PC-9 (cell line): ENCODE results near the gene EXTL1. TPM values are rescaled to one million over a fixed set of nuclear protein-coding genes. Genes with fewer than 3 reads are reported as not detected.

ENCODE experiments used
- BruUV-seq: library from RNA; stranded (reverse); fragments of 400-500 nt; replicated peaks from 2 replicates; lab custom pipeline; 2021; lab: Mats Ljungman, UMichigan
- CTCF ChIA-PET: fragments of 300-600 bp; sonication (Branson Sonifier 250); formaldehyde crosslinking; loops from one replicate; lab custom pipeline; 2022; ENCODE audit warnings: antibody characterized with exemption; lab: Charles Lee
- POLR2A ChIA-PET: fragments of 300-600 bp; sonication (Branson Sonifier 250); formaldehyde crosslinking; loops from one replicate; lab custom pipeline; 2022; ENCODE audit warnings: antibody characterized with exemption; ENCODE audit not compliant: unreplicated experiment; lab: Charles Lee
- DNase-seq, 2 experiments: peaks; one replicate each; pipeline versions ENCODE4 v3.0.0 to v3.0.0-alpha.2; 2015 to 2022; ENCODE audit warnings: mixed read lengths in 1 of 2
- H2AFZ ChIP-seq: fragments of 200-600 bp; sonication (generic); 2 replicates; pipeline ENCODE4 v1.8.1; 2017; ENCODE audit warnings: antibody characterized with exemption
- H3F3A ChIP-seq: fragments of 200-600 bp; sonication (generic); 2 replicates; pipeline ENCODE4 v1.8.1; 2017; ENCODE audit warnings: antibody characterized with exemption, mild to moderate bottlenecking, low read depth; ENCODE audit not compliant: insufficient read depth
- H3K27ac ChIP-seq: fragments of 200-600 bp; sonication (generic); 2 replicates; pipeline ENCODE4 v1.6.1; 2016; ENCODE audit warnings: mixed run types
- H3K27me3 ChIP-seq: fragments of 200-600 bp; sonication (generic); 2 replicates; pipeline ENCODE4 v1.6.1; 2016; ENCODE audit warnings: low read depth, mixed run types; ENCODE audit not compliant: insufficient read depth
- H3K36me3 ChIP-seq: fragments of 200-600 bp; sonication (generic); 2 replicates; pipeline ENCODE4 v1.6.1; 2016; ENCODE audit warnings: low read depth, mixed run types
- H3K4me1 ChIP-seq: fragments of 200-600 bp; sonication (generic); replicated peaks from 2 replicates; pipeline ENCODE4 v1.6.1; 2016; ENCODE audit warnings: mixed run types; ENCODE audit not compliant: insufficient read depth
- H3K4me2 ChIP-seq: fragments of 200-600 bp; sonication (generic); 2 replicates; pipeline ENCODE4 v1.6.1; 2017; ENCODE audit warnings: mixed run types
- H3K4me3 ChIP-seq: fragments of 200-600 bp; sonication (generic); 2 replicates; pipeline ENCODE4 v1.6.1; 2016; ENCODE audit warnings: mixed run types
- H3K79me2 ChIP-seq: fragments of 200-600 bp; sonication (generic); 2 replicates; pipeline ENCODE4 v1.6.1; 2017; ENCODE audit warnings: low read depth, mixed run types
- H3K9me2 ChIP-seq: fragments of 200-600 bp; sonication (generic); 2 replicates; pipeline ENCODE4 v1.8.1; 2017; ENCODE audit warnings: mild to moderate bottlenecking; ENCODE audit not compliant: insufficient read depth
- H3K9me3 ChIP-seq: fragments of 200-600 bp; sonication (generic); 2 replicates; pipeline ENCODE4 v1.8.1; 2016; ENCODE audit warnings: low read depth; ENCODE audit not compliant: insufficient read depth
- H4K20me1 ChIP-seq: fragments of 200-600 bp; sonication (generic); 2 replicates; pipeline ENCODE4 v1.8.1; 2017; ENCODE audit not compliant: insufficient read depth
- CTCF ChIP-seq: fragments of 200-600 bp; sonication (generic); conservative IDR thresholded peaks from 2 replicates; pipeline ENCODE4 v1.6.1; 2017; ENCODE audit warnings: mixed run types, antibody characterized with exemption, mild to moderate bottlenecking, moderate library complexity
- EZH2 ChIP-seq: fragments of 200-600 bp; sonication (generic); IDR thresholded peaks from 2 replicates; pipeline ENCODE4 v1.8.0; 2017; ENCODE audit warnings: antibody characterized with exemption, low read depth
- intact Hi-C: fragments of 100-400 bp; cut with micrococcal nuclease; formaldehyde crosslinking; loops from one replicate; pipeline ENCODE4 v1.10.0; 2022; ENCODE audit not compliant: unreplicated experiment
- total RNA-seq: library from RNA; stranded (reverse); gene quantifications from 2 replicates; pipeline ENCODE4 v1.2.3, GENCODE V29; 2021

The EXTL1 gene
- total RNA-seq, 1 experiment from 2014 or later, result 0.13 TPM

GRCh38 chr1:25991937-25992688 is 29.5 kb upstream of the EXTL1 start:
- no peak for TF ChIP-seq EZH2
- TF ChIP-seq CTCF, result no peak
- CTCF ChIA-PET, result no interaction called here
- no peak for DNase-seq
- H3K9me3 ChIP-seq, result no peaks in the 10 kb centered on the region
- peaks cover 6% of the 10 kb centered on the region for H3K4me1 ChIP-seq
- H3K36me3 ChIP-seq, result no peaks in the 10 kb centered on the region
- H3K27ac ChIP-seq, result no peak overlapping the region
- no peaks in the 10 kb centered on the region for H3K27me3 ChIP-seq
- BruUV-seq, result no TSS peak
- H4K20me1 ChIP-seq, result no peaks in the 10 kb centered on the region
- intact Hi-C loops, result no loop called here
- H3K4me2 ChIP-seq, result no peak overlapping the region
- POLR2A ChIA-PET, result no interaction called here
- no peak overlapping the region for H3K4me3 ChIP-seq
- no peaks in the 10 kb centered on the region for H3K79me2 ChIP-seq
- no peak overlapping the region for H2AFZ ChIP-seq
- peaks cover 4% of the 10 kb centered on the region; the same call in 1 of the 2 replicates for H3F3A ChIP-seq
- no peaks in the 10 kb centered on the region for H3K9me2 ChIP-seq

GRCh38 chr1:25992689-25993171 is 28.8 kb upstream of the EXTL1 start:
- Histone ChIP-seq H3K4me3 (no peak overlapping the region), H3K36me3 (no peaks in the 10 kb centered on the region), H3K27me3 (no peaks in the 10 kb centered on the region), H3K9me3 (no peaks in the 10 kb centered on the region), H4K20me1 (no peaks in the 10 kb centered on the region), H3K79me2 (no peaks in the 10 kb centered on the region), H3K9me2 (no peaks in the 10 kb centered on the region), H3K4me2 (no peak overlapping the region), H3F3A (peaks cover 7% of the 10 kb centered on the region; the same call in 1 of the 2 replicates), H3K27ac (no peak overlapping the region), H3K4me1 (peaks cover 8% of the 10 kb centered on the region), H2AFZ (no peak overlapping the region)
- TF ChIP-seq EZH2, result no peak
- no peak for TF ChIP-seq CTCF
- no TSS peak for BruUV-seq
- ChIA-PET POLR2A (no interaction called here), CTCF (no interaction called here)
- intact Hi-C loops, result no loop called here
- no peak for DNase-seq

- no peak overlapping the region for H3K4me2 ChIP-seq
- H2AFZ ChIP-seq, result no peak overlapping the region
- CTCF ChIA-PET, result no interaction called here
- H4K20me1 ChIP-seq, result no peaks in the 10 kb centered on the region
- H3K36me3 ChIP-seq, result no peaks in the 10 kb centered on the region
- no peaks in the 10 kb centered on the region for H3K9me2 ChIP-seq
- BruUV-seq, result no TSS peak
- peaks cover 7% of the 10 kb centered on the region; the same call in 1 of the 2 replicates for H3F3A ChIP-seq
- TF ChIP-seq EZH2, result no peak
- TF ChIP-seq CTCF, result no peak
- intact Hi-C loops, result no loop called here
- peaks cover 9% of the 10 kb centered on the region for H3K4me1 ChIP-seq
- H3K4me3 ChIP-seq, result no peak overlapping the region
- POLR2A ChIA-PET, result interaction anchor here (0.6 kb wide), 1 partner anchor 457 kb away, joined by 9 read pairs; no protein-coding TSS in a partner anchor
- no peaks in the 10 kb centered on the region for H3K9me3 ChIP-seq
- H3K27me3 ChIP-seq, result no peaks in the 10 kb centered on the region
- H3K79me2 ChIP-seq, result no peaks in the 10 kb centered on the region
- no peak overlapping the region for H3K27ac ChIP-seq
- DNase-seq, result no peak
Observed at GRCh38 chr1:25993197-25993951, 28.2 kb upstream of the EXTL1 start.
